ENCODE data around the gene PLA2G2F.

- TF ChIP-seq POLR2A (IDR thresholded peaks at IDR 0.05): no peak
- TF ChIP-seq POLR2AphosphoS5 (IDR thresholded peaks at IDR 0.05): no peak
Measured at GRCh38 chr1:20143734-20144565, 4.8 kb downstream of the PLA2G2F start.
